ENCODE data around the gene MON2.
A peak's percentile ranks its signal among the peaks of the same experiment; 100 is the strongest.
"Not testable (repeated sequence)": the region's sequence is repeated elsewhere in the genome, so short reads cannot be mapped to it uniquely, and the experiment has no call there.

Gene MON2, protein sequence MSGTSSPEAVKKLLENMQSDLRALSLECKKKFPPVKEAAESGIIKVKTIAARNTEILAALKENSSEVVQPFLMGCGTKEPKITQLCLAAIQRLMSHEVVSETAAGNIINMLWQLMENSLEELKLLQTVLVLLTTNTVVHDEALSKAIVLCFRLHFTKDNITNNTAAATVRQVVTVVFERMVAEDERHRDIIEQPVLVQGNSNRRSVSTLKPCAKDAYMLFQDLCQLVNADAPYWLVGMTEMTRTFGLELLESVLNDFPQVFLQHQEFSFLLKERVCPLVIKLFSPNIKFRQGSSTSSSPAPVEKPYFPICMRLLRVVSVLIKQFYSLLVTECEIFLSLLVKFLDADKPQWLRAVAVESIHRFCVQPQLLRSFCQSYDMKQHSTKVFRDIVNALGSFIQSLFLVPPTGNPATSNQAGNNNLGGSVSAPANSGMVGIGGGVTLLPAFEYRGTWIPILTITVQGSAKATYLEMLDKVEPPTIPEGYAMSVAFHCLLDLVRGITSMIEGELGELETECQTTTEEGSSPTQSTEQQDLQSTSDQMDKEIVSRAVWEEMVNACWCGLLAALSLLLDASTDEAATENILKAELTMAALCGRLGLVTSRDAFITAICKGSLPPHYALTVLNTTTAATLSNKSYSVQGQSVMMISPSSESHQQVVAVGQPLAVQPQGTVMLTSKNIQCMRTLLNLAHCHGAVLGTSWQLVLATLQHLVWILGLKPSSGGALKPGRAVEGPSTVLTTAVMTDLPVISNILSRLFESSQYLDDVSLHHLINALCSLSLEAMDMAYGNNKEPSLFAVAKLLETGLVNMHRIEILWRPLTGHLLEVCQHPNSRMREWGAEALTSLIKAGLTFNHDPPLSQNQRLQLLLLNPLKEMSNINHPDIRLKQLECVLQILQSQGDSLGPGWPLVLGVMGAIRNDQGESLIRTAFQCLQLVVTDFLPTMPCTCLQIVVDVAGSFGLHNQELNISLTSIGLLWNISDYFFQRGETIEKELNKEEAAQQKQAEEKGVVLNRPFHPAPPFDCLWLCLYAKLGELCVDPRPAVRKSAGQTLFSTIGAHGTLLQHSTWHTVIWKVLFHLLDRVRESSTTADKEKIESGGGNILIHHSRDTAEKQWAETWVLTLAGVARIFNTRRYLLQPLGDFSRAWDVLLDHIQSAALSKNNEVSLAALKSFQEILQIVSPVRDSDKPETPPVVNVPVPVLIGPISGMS (N-terminal part only)

DNA sequence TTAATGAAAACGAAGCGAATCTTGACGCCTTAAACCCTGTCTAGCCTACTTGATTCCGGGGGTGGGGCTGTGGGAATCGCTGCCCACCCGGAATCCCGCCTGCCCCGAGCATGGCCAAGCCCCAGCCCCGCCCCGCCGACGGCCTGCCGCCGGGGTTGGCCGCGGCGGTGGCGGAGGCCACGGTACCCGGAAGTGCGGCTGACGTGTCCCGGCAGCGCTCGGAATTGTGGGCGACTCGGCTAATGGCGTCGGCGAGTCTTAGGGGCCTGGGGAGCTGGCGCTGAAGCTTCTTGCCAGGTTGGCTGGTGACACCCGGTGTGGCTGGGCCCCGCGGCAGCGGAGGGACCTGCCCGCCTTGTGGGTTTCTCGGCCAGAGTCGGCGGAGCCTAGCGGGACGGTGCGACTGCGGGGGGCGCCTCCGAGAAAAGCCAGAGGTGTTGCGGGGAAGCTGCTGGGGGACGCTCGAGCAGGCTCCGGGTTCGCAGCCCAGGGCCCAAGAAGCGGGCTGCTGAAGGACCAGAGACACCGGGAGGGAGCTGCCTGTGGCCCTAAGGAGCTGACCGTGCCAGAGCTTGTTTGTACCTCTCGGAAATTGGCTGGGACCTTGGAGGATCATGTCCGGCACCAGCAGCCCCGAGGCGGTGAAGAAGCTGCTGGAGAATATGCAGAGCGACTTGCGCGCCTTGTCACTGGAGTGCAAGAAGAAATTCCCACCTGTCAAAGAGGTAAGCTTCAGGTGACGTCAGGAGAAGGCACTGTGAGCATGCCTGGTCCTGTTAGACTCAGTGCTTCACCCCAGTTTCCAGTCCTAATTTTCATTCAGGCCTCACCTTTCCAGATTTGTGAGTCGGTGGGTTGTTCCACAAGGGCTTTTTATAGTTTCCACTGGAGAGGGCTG is at the start of gene MON2:
Gene MON2, plus strand, starts transcription at position 233 of the 898 bp plus-strand sequence. Its CDS starts 382 bp downstream, at position 615.
- DNase-seq: peak; percentile 88 to 89

DNA sequence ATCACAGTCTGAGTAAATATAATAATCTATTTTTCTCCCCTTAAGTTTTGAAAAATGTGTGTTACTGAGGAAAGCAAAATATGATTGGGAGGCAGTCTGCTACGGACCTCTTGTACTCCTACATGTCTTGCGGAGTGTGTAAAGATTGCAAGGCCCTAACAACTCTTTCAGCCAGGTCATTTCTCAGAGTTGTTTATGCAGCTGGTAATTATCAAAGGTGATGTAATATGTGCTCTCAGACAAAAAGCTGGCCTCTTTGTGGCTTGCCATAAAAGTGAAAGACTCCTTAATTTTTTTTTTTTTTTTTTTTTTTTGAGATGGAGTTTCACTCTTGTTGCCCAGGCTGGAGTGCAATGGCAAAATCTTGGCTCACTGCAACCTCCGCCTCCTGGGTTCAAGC is 40.5 kb upstream of the MON2 start:
- DNase-seq: no peak

DNA sequence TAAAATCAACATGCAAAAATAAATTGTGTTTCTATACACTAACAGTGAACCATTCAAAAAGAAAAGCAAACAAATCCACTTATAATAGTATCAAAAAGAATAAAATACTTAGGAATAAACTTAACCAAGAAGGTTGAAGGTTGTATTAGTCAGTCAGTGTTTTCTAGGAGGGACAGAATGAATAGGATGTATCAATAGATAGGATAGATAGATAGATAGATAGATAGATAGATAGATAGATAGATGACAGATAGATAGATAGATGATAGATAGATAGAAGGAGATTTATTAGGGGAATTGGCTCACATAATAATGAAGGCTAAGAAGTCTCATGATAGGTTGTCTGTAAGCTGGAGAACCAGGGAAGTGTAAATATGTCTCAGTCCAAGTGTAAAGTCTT is 37.2 kb upstream of the MON2 start:
- no peak for DNase-seq

DNA sequence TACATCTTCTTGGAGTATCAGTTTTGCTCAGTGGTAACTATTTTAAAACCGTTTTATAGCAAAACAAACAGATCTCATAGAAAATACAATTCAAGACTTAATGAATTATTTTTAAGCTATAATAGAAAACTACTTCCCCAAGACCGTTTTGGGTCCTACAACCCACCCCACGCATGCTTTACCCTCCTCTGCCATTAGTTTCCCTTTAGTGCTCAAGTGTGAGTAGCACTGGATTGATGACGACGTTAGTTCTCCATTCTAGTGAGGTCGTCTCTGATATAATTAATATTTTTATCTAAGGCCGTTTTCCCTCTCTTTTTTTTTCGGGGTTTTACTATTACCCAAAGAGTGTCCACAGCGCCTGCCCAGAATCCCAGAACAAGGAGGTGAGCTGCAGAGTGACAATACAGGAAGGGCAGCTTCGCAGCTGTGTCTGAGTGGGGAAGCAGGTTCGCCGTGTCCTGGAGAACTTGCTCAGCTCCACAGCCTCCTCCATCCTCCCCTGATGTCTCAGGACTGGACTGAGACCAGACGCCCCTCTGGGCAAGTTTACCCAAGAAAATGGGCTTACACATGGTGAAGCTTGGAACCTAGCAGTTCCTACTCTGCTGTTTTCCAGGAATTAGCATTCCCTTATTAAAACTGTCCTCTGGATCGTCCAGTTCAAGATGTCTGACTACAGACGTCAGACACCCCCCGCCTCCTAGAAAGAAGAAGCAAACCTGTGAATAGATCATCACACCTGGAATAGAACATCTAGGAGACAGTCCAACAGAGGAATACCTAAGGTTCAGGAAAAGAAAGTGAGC is 31.9 kb upstream of the MON2 start:
- DNase-seq: no peak

DNA sequence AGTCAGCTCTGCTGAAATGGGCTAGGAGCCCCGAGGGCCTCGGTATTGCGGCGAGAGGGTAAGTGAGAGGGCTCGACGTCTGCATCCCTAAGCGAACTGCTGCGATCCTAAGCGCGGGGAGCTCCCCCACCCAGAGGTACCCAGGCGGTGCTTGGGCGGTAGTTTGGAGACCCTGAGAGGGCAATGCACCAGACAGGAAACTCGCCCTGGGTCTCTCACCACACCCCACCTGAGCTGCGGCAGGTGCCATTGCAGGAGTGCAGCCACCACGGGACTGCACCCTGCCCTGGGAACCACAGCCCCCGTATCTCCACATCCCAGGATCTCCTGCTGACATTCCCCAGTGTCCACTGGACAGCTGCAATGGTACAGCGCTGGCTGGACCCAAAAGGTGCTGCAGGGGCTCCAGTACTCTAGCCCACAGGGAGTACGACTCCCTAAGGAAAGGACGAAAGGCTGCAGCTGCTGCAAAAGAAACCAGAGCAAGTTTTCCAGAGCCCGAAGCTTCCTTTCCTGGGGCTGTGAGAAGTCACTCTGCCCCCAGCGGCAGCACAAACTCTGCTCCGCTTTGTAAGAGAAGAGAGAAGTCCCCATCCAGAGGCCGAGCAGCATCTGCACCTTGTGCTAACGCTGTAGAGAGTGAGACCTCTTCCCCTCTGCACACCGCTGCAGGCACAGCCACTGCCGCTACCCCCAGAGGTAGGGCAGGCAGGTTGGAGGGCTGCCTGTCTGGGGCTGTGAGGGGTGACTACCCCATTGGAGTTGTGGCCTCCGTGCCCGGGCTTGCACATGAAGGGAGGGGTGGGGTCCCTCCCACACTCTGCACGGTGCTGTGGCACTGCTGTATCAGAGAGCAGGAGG is 31.1 kb upstream of the MON2 start:
- peak; percentile 40 to 46 for DNase-seq

- no peak for DNase-seq
Observed at GRCh38 chr12:62436164-62436503, 30.5 kb upstream of the MON2 start.

DNA sequence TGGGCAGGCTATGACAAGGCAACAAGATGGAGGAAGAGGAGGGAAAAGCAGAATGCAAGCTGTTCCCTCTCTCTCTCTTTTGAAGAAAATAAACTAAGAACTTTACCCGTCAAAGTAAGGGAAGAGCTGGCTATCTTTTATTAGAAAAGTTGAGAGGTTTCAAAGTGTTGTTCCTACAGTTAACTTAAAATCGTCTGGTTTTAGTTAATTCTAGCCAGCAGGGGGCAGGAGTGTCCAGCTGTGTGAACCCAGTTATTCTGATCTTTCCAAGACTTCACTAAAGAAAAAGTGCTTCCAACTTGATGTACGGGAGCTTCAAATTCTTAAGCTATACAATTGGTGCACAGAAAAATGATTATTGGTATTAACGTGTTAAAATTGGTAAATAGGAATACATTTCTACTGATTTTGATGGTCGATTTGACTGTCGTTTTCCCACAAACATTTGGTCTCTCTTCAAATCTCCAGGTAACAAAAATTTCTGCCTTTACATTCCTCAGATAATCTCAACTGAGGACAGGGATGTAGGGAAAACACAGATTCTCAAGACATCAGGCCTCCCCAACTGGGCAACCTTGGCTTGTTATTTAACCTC is 28.4 kb upstream of the MON2 start:
- DNase-seq: peak; percentile 44 to 62

DNA sequence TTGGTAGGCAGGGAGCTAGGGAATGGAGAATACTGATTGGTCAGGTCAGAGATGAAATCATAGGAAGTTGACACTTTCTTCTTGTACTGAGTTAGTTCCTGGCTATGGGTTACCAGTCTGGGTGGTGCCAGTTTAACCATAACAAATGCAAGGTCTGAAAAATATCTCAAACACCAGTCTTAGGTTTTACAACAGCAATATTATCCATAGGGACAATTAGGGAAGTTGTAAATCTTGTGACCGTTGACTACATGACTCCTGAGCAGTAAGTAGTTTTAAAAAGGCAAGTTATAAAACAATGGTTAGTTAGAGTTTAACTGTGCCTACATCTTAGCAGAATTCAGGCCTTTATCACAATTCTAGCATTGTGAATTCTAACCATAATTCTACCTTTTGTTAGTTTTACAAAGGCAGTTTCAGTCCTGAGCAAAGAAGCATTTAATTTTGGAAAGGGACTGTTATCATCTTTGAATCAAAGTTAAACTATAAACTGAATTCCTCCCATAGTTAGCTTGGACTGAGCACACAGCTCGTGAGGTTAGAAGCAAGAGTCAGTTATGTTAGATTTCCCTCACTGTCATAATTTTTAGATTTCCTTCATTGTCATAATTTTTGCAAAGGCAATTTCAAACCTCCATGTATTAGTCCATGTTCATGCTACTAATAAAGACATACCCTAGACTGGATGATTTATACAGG is 19.7 kb upstream of the MON2 start:
- no peak for DNase-seq

DNA sequence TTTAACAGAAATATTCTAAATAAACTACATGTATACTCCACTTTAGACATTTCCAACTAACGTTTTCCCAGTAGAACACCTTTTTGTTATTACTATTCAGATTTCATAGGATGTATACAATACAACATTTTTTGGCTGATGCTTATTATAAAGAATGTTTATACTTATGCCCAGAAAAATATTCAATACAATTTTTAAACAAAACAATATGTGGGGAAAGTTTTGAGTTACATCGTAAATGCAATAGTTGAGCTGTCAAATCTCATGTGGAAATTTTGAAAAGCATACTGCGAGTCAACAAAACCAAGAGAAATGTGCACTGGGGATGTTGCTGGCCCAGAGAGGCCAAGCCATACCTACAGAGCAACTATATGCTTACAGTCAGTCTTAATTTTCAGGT is 18.2 kb upstream of the MON2 start:
- no peak for DNase-seq

- DNase-seq: not testable (repeated sequence)
Observed at GRCh38 chr12:62455429-62455828, 11.2 kb upstream of the MON2 start.

- no peak for DNase-seq
Observed at GRCh38 chr12:62458626-62459025, 8.0 kb upstream of the MON2 start.

DNA sequence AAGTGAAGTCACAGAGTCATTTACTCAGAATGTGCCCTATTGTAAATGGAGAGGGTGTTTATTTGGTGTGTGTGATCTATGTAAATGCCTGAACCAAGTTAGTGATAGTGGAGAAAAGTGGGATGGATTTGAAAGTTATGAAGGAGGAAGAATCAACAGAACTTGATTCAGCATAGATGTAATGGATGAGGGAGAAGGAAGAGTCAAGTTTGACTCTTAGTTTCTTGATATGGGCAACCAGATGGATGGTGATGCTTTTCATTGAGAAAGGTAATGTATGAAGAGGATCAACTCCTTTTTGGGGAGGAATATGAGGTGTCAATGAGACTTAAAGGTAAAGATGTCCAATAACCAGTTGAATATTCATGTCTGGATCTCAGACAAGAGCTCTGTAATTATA is 6.7 kb upstream of the MON2 start:
- DNase-seq: no peak

- DNase-seq: not testable (repeated sequence)
Observed at GRCh38 chr12:62461171-62461837, 5.3 kb upstream of the MON2 start.

DNA sequence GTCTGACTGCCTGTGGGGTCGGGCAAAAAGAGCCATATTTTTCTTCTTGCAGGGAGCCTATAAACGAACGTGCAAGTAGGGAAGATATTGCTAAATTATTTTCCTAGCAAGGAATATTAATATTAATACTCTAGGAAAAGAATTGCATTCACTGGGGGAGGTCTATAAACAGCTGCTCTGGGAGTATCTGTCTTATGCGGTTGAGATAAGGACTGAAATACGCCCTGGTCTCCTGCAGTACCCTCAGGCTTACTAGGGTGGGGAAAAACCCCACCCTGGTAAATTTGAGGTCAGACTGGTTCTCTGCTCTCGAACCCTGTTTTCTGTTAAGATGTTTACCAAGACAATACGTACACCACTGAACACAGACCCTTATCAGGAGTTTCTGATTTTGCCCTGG is 3.4 kb upstream of the MON2 start:
- not testable (repeated sequence) for DNase-seq

DNA sequence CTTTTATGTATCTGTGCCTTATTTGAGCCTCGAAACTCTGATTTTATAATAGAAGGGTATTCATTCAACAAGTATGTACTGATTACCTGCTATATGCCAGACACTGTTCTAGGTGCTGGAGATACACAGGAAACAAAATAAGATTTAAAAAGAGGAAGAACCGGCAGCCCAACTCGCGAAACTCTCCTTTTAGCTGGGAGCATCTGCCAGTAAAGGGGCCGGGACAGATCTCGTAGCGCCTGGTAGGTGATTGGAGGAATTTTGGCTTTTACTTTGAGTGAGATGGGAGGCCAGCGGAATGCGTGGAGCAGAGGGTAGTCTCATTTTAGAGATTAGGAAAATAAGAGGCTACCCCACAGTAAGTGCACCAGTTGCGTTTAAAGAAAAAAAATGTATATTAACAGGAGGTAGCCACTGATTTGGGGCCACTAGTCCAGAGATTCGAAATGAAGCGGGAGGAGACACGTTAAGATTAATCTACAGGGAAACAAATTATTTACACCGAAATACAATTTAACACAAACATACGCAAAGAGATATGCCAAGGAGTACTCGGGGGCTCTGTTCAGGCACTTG is 520 bp upstream of the MON2 start:
- DNase-seq: peak; percentile 30 to 33

- no peak for DNase-seq
Observed at GRCh38 chr12:62468397-62468796, 1.8 kb downstream of the MON2 start.

GRCh38 chr12:62468935-62469334 is 2.3 kb downstream of the MON2 start:
- DNase-seq: no peak

GRCh38 chr12:62469704-62470103 is 3.1 kb downstream of the MON2 start:
- no peak for DNase-seq
